Activated naive CD8-positive, alpha-beta T cell treated with anti-CD3 and anti-CD28 coated beads, Interleukin-2, amount 10 ng/mL, durations not matched to agents 7 days and 5 days (primary cell): ENCODE data around the gene CSRP1. TPM values are rescaled to one million over a fixed set of nuclear protein-coding genes. Genes with fewer than 3 reads are reported as not detected.

Experiments
- ATAC-seq: fragments of 150-1000 bp; cut with Tn5 transposase; one replicate; pipeline ENCODE4 v1.10.0; 2021; ENCODE audit warnings: low read depth, moderate library complexity
- POLR2A ChIA-PET: fragments of 350-600 bp; sonication (Branson Sonifier 250); formaldehyde crosslinking; loops from one replicate; lab custom pipeline; 2021; ENCODE audit warnings: antibody characterized with exemption; lab: Charles Lee
- DNase-seq: peaks from one replicate; pipeline ENCODE4 v3.0.0; 2021
- H3K27ac Mint-ChIP-seq: one replicate; pipeline ENCODE4 v1.8.0; 2022; ENCODE audit warnings: mild to moderate bottlenecking, mixed read lengths
- H3K27me3 Mint-ChIP-seq: one replicate; pipeline ENCODE4 v1.8.0; 2022; ENCODE audit warnings: mild to moderate bottlenecking, moderate library complexity, mixed read lengths
- H3K36me3 Mint-ChIP-seq: one replicate; pipeline ENCODE4 v1.8.0; 2021; ENCODE audit warnings: mild to moderate bottlenecking, mixed read lengths
- H3K4me1 Mint-ChIP-seq: one replicate; pipeline ENCODE4 v1.8.0; 2021; ENCODE audit warnings: mixed read lengths
- H3K4me3 Mint-ChIP-seq: one replicate; pipeline ENCODE4 v1.8.0; 2022; ENCODE audit warnings: mild to moderate bottlenecking, moderate library complexity, mixed read lengths
- H3K9me3 Mint-ChIP-seq: one replicate; pipeline ENCODE4 v1.8.0; 2021; ENCODE audit warnings: mixed read lengths
- total RNA-seq, 2 experiments: library from RNA; stranded (reverse); gene quantifications; one replicate each; pipeline ENCODE4 v1.2.3, GENCODE V29; 2021

The CSRP1 gene
- total RNA-seq, 2 experiments from 2014 or later = 61.2 to 66.0 TPM

DNA sequence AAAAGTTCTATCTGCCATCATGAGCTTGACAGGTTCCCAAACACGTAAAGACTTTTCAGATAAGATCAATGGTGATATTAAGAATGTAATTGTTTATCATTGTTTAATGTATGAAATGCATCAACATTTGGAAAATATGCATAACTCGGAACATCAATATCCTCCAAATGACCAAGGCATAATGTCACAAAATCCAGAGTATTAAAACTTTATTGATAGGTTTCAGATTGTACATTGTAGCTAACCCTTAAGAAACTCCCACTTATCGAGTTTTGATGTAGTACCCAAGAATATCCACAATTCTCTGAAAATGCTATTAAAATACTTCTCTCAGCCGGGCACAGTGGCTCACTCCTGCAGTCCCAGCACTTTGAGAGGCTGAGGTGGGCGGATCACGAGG lies 73.3 kb downstream of the CSRP1 start:
- POLR2A ChIA-PET = no interaction called here
- DNase-seq (no peak), ATAC-seq (no peak)
- Mint-ChIP-seq H3K4me1 (peaks cover 6% of the 10 kb centered on the region), H3K36me3 (no peaks in the 10 kb centered on the region), H3K4me3 (no peak overlapping the region), H3K9me3 (no peaks in the 10 kb centered on the region), H3K27ac (no peak overlapping the region), H3K27me3 (peaks cover 19% of the 10 kb centered on the region)

Other genes with a start within 250 kb of the CSRP1 start
- gene PKP1, start 223.6 kb downstream of the CSRP1 start, total RNA-seq = not detected
- not detected for gene TNNT2, start 129.4 kb downstream of the CSRP1 start, total RNA-seq
- not detected for gene LAD1, start 107.8 kb downstream of the CSRP1 start, total RNA-seq
- gene TNNI1, start 85.4 kb downstream of the CSRP1 start, total RNA-seq = not detected
- 10 to 100 TPM; 11.3 to 13.2 TPM for gene PHLDA3, start 37.9 kb downstream of the CSRP1 start, total RNA-seq
- gene NAV1, start 32.0 kb upstream of the CSRP1 start, total RNA-seq = 1 to 10 TPM; 2.5 to 3.2 TPM